Stimulated activated naive CD8-positive, alpha-beta T cell treated with anti-CD3 and anti-CD28 coated beads, Interleukin-15, Interleukin-2, amounts not matched to agents 100 ng/mL and 50 ng/mL, for 24 hours (primary cell): ENCODE measurements around the gene CENPA.
"Not testable (repeated sequence)": the region's sequence is repeated elsewhere in the genome, so short reads cannot be mapped to it uniquely, and the experiment has no call there.

Experiments
- H3K27ac Mint-ChIP-seq: one replicate; pipeline ENCODE4 v1.8.0; 2021; ENCODE audit warnings: mild to moderate bottlenecking, mixed read lengths
- H3K27me3 Mint-ChIP-seq: one replicate; pipeline ENCODE4 v1.8.0; 2021; ENCODE audit warnings: mixed read lengths
- H3K36me3 Mint-ChIP-seq: one replicate; pipeline ENCODE4 v1.8.0; 2021; ENCODE audit warnings: low read depth, mixed read lengths
- H3K4me1 Mint-ChIP-seq: one replicate; pipeline ENCODE4 v1.8.0; 2021; ENCODE audit warnings: low read depth, mixed read lengths
- H3K4me3 Mint-ChIP-seq: one replicate; pipeline ENCODE4 v1.8.0; 2021; ENCODE audit warnings: mild to moderate bottlenecking, mixed read lengths
- H3K9me3 Mint-ChIP-seq: one replicate; pipeline ENCODE4 v1.8.0; 2021; ENCODE audit warnings: mixed read lengths

The CENPA gene

GRCh38 chr2:26754972-26755670, 30.7 kb upstream of the CENPA start:
- Mint-ChIP-seq H3K4me1 (peaks cover 14% of the 10 kb centered on the region), H3K36me3 (no peaks in the 10 kb centered on the region), H3K27ac (no peak overlapping the region), H3K4me3 (no peak overlapping the region), H3K27me3 (no peaks in the 10 kb centered on the region), H3K9me3 (no peaks in the 10 kb centered on the region)

GRCh38 chr2:26756337-26756736, 29.5 kb upstream of the CENPA start:
- Mint-ChIP-seq H3K27me3 (peaks cover 4% of the 10 kb centered on the region), H3K9me3 (no peaks in the 10 kb centered on the region), H3K4me3 (no peak overlapping the region), H3K27ac (no peak overlapping the region), H3K4me1 (peaks cover 14% of the 10 kb centered on the region), H3K36me3 (no peaks in the 10 kb centered on the region)

GRCh38 chr2:26757873-26758789, 27.7 kb upstream of the CENPA start:
- H3K4me3 Mint-ChIP-seq = no peak overlapping the region
- peaks cover 17% of the 10 kb centered on the region for H3K4me1 Mint-ChIP-seq
- no peaks in the 10 kb centered on the region for H3K36me3 Mint-ChIP-seq
- peaks cover 4% of the 10 kb centered on the region for H3K27me3 Mint-ChIP-seq
- no peak overlapping the region for H3K27ac Mint-ChIP-seq
- H3K9me3 Mint-ChIP-seq = no peaks in the 10 kb centered on the region

GRCh38 chr2:26758790-26759321, 27.0 kb upstream of the CENPA start:
- peak overlapping the region; percentile 21 for H3K27ac Mint-ChIP-seq

DNA sequence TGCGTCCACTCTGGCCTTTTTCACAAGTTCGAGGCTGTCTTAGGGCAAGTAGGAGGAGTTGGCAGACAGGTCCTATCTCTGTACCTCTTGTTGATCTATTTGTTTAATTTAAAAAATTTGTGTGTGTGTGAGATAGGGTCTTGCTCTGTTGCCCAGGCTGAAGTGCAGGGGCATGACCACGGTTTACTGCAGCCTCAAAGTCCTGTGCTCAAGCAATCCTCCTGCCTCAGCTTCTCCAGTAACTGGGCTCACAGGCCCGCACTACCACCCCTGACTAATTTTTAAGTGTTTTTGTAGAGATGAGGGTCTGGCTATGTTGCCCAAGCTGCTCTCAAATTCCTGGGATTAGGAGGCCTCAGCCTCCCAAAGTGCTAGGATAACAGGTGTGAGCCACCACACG, 26.0 kb upstream of the CENPA start:
- peaks cover 27% of the 10 kb centered on the region for H3K4me1 Mint-ChIP-seq
- H3K9me3 Mint-ChIP-seq = no peaks in the 10 kb centered on the region
- peaks cover 4% of the 10 kb centered on the region for H3K27me3 Mint-ChIP-seq
- H3K27ac Mint-ChIP-seq = no peak overlapping the region
- H3K4me3 Mint-ChIP-seq = no peak overlapping the region
- no peaks in the 10 kb centered on the region for H3K36me3 Mint-ChIP-seq

More at GRCh38 chr2:26758790-26759321, 27.0 kb upstream of the CENPA start:
- Mint-ChIP-seq H3K4me1 (peaks cover 24% of the 10 kb centered on the region), H3K4me3 (no peak overlapping the region), H3K36me3 (no peaks in the 10 kb centered on the region), H3K27me3 (peaks cover 4% of the 10 kb centered on the region), H3K9me3 (no peaks in the 10 kb centered on the region)

DNA sequence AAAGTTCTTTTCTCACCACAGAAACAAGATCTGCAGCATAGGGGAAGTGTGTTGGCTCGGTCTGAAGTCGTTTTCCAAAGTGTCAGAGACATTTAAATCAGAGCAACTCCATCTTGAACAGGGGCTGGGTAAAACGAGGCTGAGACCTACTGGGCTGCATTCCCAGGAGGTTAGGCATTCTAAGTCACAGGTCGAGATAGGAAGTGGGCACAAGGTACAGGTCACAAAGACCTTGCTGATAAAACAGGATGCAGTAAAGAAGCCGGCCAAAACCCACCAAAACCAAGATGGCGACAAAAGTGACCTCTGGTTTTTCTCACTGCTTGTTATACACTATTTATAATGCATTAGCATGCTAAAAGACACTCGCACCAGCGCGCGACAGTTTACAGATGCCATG, 24.9 kb upstream of the CENPA start:
- H3K4me1 Mint-ChIP-seq = peaks cover 38% of the 10 kb centered on the region
- not testable (repeated sequence) for H3K4me3 Mint-ChIP-seq, H3K9me3 Mint-ChIP-seq, H3K36me3 Mint-ChIP-seq, H3K27ac Mint-ChIP-seq, H3K27me3 Mint-ChIP-seq

- peak overlapping the region; percentile 91 for H3K4me3 Mint-ChIP-seq
- H3K4me1 Mint-ChIP-seq = peaks cover 46% of the 10 kb centered on the region
- no peaks in the 10 kb centered on the region for H3K9me3 Mint-ChIP-seq
- H3K27ac Mint-ChIP-seq = no peak overlapping the region
- H3K27me3 Mint-ChIP-seq = peaks cover 4% of the 10 kb centered on the region
- no peaks in the 10 kb centered on the region for H3K36me3 Mint-ChIP-seq
Measured at GRCh38 chr2:26763019-26763418, 22.8 kb upstream of the CENPA start.

- Mint-ChIP-seq H3K36me3 (no peaks in the 10 kb centered on the region), H3K27me3 (peaks cover 4% of the 10 kb centered on the region), H3K4me3 (peak within 1 kb of the TSS; percentile 91), H3K4me1 (peaks cover 49% of the 10 kb centered on the region), H3K9me3 (no peaks in the 10 kb centered on the region), H3K27ac (peak within 1 kb of the TSS; percentile 90)
Measured at GRCh38 chr2:26764078-26764887, 21.6 kb upstream of the CENPA start, which contains the start of gene SLC35F6. TSS of gene SLC35F6 (plus strand) at chr2:26764284. CDS start at chr2:26764350, 66 bp downstream.

DNA sequence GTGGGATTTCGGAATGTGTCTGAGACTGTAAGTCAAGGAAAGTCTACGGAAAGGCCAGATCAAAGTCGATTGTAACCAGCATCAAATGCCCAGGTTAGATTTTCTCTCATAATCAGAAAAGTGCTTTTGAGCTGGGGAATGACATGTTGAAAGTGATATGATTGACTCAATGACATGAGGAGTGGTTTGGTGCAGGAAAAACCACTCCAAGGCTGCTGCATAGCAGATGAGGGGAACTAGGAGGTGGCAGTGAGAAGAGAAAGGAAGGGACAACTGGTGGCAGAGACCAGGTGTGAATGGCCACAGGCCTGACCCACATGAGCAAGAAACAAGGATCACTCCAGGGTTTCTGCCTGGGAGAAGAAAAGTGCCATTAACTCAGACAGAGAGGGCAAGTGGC, 20.9 kb upstream of the CENPA start:
- Mint-ChIP-seq H3K4me1 (peaks cover 54% of the 10 kb centered on the region), H3K9me3 (no peaks in the 10 kb centered on the region), H3K4me3 (peak overlapping the region; percentile 91), H3K27me3 (peaks cover 4% of the 10 kb centered on the region), H3K36me3 (no peaks in the 10 kb centered on the region), H3K27ac (peak overlapping the region; percentile 83)

DNA sequence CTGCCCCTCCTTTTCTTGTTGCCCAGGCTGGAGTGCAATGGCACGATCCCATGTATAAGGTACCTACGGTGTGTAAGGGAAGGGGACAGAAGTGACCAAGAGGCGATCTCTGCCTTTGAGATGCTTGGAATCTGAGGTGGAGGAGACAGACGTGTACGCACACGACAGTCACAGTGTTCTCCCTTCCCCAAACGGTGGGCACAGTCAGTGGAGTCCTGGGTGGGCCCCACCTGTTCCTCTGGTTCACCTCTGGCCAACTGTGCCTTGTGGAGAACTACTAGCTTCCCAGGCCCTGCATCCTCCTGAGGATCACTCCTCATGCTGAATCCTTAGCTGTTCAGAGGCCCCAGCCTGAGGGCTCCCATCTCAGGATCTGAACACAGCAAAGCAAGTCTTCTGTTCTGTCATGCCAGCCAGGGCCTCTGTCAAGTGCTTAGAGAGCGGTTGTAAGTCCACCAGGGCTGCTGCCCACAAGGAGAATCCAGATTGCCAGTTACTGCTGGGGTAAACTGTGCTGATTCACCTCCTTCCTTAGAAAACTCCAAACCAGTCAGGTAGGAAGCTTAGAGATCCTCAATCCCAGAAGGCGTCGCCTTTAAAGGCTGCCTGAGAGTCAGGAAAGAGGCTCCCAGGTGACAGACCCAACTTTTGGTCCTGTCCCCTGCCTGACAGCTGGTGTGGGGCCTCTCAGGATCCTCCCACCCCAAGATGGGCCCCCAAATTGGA, 20.2 kb upstream of the CENPA start:
- Mint-ChIP-seq H3K27ac (peak overlapping the region; percentile 52), H3K36me3 (no peaks in the 10 kb centered on the region), H3K4me3 (peak overlapping the region; percentile 91), H3K4me1 (peaks cover 62% of the 10 kb centered on the region), H3K9me3 (no peaks in the 10 kb centered on the region), H3K27me3 (peaks cover 4% of the 10 kb centered on the region)

GRCh38 chr2:26767129-26767528, 18.7 kb upstream of the CENPA start:
- Mint-ChIP-seq H3K4me3 (no peak overlapping the region), H3K27ac (no peak overlapping the region), H3K9me3 (no peaks in the 10 kb centered on the region), H3K27me3 (no peaks in the 10 kb centered on the region), H3K36me3 (no peaks in the 10 kb centered on the region), H3K4me1 (peaks cover 75% of the 10 kb centered on the region)

GRCh38 chr2:26767894-26768487, 17.9 kb upstream of the CENPA start:
- Mint-ChIP-seq H3K27me3 (no peaks in the 10 kb centered on the region), H3K4me1 (peaks cover 82% of the 10 kb centered on the region), H3K4me3 (no peak overlapping the region), H3K27ac (no peak overlapping the region), H3K36me3 (peaks cover 8% of the 10 kb centered on the region), H3K9me3 (no peaks in the 10 kb centered on the region)

GRCh38 chr2:26768759-26769088, 17.1 kb upstream of the CENPA start:
- Mint-ChIP-seq H3K27ac (no peak overlapping the region), H3K4me1 (peaks cover 75% of the 10 kb centered on the region), H3K27me3 (no peaks in the 10 kb centered on the region), H3K4me3 (no peak overlapping the region), H3K9me3 (no peaks in the 10 kb centered on the region), H3K36me3 (peaks cover 8% of the 10 kb centered on the region)
